ENCODE data around the gene AHDC1.

Gene AHDC1

GRCh38 chr1:27507960-27508665 is 95.8 kb downstream of the AHDC1 start:
- no peaks in the 10 kb centered on the region; the same call in 1 of the 2 replicates for H3K4me1 ChIP-seq (ENCODE audit: control insufficient read depth, insufficient read depth, low read length)
- ChIA-PET CTCF (interaction anchor here (0.6 to 1.4 kb wide), 5 partner anchors 49 to 560 kb away, joined by 3 to 5 read pairs (median 4); no protein-coding TSS in a partner anchor), POLR2A (interaction anchor here (0.7 kb wide), 1 partner anchor 94 kb away, joined by 6 read pairs; no protein-coding TSS in a partner anchor)
- no peak overlapping the region for H3K4me3 ChIP-seq (ENCODE audit: low read depth, low read length)
- no peaks in the 10 kb centered on the region for H3K36me3 ChIP-seq (ENCODE audit: control insufficient read depth in 2 of 2, insufficient read depth in 1 of 2, low read length in 2 of 2)
- no peaks in the 10 kb centered on the region for H3K9me3 ChIP-seq (ENCODE audit: control insufficient read depth, insufficient read depth, low read depth, low read length)
- H3K27ac ChIP-seq (ENCODE audit: extremely low read depth, low read depth, low read length) = no peak overlapping the region
- TF ChIP-seq ZSCAN23 (tag by site-specific recombination; IDR thresholded peaks at IDR 0.05) (no peak), TRIM28 (IDR thresholded peaks at IDR 0.05; ENCODE audit: borderline replicate concordance, low read length) (no peak), ZNF146 (tag by site-specific recombination; IDR thresholded peaks at IDR 0.05) (no peak), SALL2 (tag by site-specific recombination; IDR thresholded peaks at IDR 0.05; ENCODE audit: borderline replicate concordance) (no peak), KLF10 (tag by site-specific recombination; IDR thresholded peaks at IDR 0.05) (no peak), GFI1B (tag by site-specific recombination; IDR thresholded peaks at IDR 0.05) (no peak), ZBTB17 (tag by site-specific recombination; IDR thresholded peaks at IDR 0.05) (no peak), ZNF624 (tag by site-specific recombination; IDR thresholded peaks at IDR 0.05) (no peak), ZNF19 (tag by site-specific recombination; IDR thresholded peaks at IDR 0.05; ENCODE audit: low read depth) (no peak), ZNF184 (tag by site-specific recombination; IDR thresholded peaks at IDR 0.05) (no peak), EGR2 (tag by site-specific recombination; IDR thresholded peaks at IDR 0.05; ENCODE audit: low read depth) (peak; percentile 95), ZNF596 (tag by site-specific recombination; IDR thresholded peaks at IDR 0.05) (no peak), MEIS1 (CRISPR knock-in tag; IDR thresholded peaks at IDR 0.05; ENCODE audit: borderline replicate concordance) (no peak), ZNF324 (tag by site-specific recombination; IDR thresholded peaks at IDR 0.05) (no peak), ZNF639 (tag by site-specific recombination; IDR thresholded peaks at IDR 0.05) (no peak), ZNF133 (tag by site-specific recombination; IDR thresholded peaks at IDR 0.05) (no peak), ZNF704 (tag by site-specific recombination; IDR thresholded peaks at IDR 0.05) (no peak), KLF17 (tag by site-specific recombination; IDR thresholded peaks at IDR 0.05) (no peak), OVOL3 (tag by site-specific recombination; IDR thresholded peaks at IDR 0.05) (no peak), CTCF (tag by site-specific recombination; IDR thresholded peaks at IDR 0.05) (0 out of 2 replicates have a peak, but pooled peaks have one; percentile 30), ZNF155 (tag by site-specific recombination; IDR thresholded peaks at IDR 0.05) (no peak), ZNF626 (tag by site-specific recombination; IDR thresholded peaks at IDR 0.05) (no peak), ZNF223 (tag by site-specific recombination; IDR thresholded peaks at IDR 0.05) (no peak), ZNF670 (tag by site-specific recombination; IDR thresholded peaks at IDR 0.05; ENCODE audit: low read depth) (no peak), SP3 (tag by site-specific recombination; IDR thresholded peaks at IDR 0.05) (no peak), ZFHX2 (tag by site-specific recombination; conservative IDR thresholded peaks at IDR 0.05) (peak; percentile 85), ZSCAN16 (tag by site-specific recombination; IDR thresholded peaks at IDR 0.05) (no peak), PATZ1 (tag by site-specific recombination; IDR thresholded peaks at IDR 0.05) (no peak), ZNF292 (tag by site-specific recombination; IDR thresholded peaks at IDR 0.05; ENCODE audit: borderline replicate concordance, low read depth) (no peak)
